Left ventricle myocardium inferior (tissue), 1 donor: Measurements from ENCODE around the gene ST7. TPM values are rescaled to one million over a fixed set of nuclear protein-coding genes. Genes with fewer than 3 reads are reported as not detected.
"Not testable (repeated sequence)": the region's sequence is repeated elsewhere in the genome, so short reads cannot be mapped to it uniquely, and the experiment has no call there.

Source experiments
- DNase-seq: peaks from one replicate; pipeline ENCODE4 v3.0.0-alpha.2; 2020
- H3K27ac ChIP-seq: fragments of 200-600 bp; replicated peaks from 2 replicates; pipeline ENCODE4 v1.8.0; 2021
- H3K27me3 ChIP-seq: fragments of 200-600 bp; 2 replicates; pipeline ENCODE4 v1.8.0; 2021; ENCODE audit warnings: low read depth
- H3K36me3 ChIP-seq: fragments of 200-600 bp; 2 replicates; pipeline ENCODE4 v1.8.0; 2021
- H3K4me1 ChIP-seq: fragments of 200-600 bp; 2 replicates; pipeline ENCODE4 v1.8.0; 2021
- H3K4me3 ChIP-seq: fragments of 200-600 bp; 2 replicates; pipeline ENCODE4 v1.8.0; 2021; ENCODE audit warnings: mild to moderate bottlenecking, moderate library complexity
- H3K9me3 ChIP-seq: fragments of 200-600 bp; replicated peaks from 2 replicates; pipeline ENCODE4 v1.8.0; 2021
- intact Hi-C: fragments of 100-400 bp; cut with micrococcal nuclease; formaldehyde crosslinking; loops from one replicate; pipeline ENCODE4 v1.11.0; 2022
- total RNA-seq: library from RNA; stranded (reverse); fragmentation: NEBNext Ultra II Directional; extraction: Animal tissue kit (Norgen Biotek cat#: 25700); gene quantifications from one replicate; pipeline ENCODE4 v1.2.1, GENCODE V29; 2021
- TF ChIP-seq, protein P1 (sequence below): fragments of 200-600 bp; IDR thresholded peaks from 2 replicates; pipeline ENCODE4 v1.8.0; 2021; ENCODE audit warnings: antibody characterized with exemption, mild to moderate bottlenecking, borderline replicate concordance
- donor health status: DM: no; HTN: yes; CAD: no; lungs with severe emphysema.

ST7 gene
- total RNA-seq, 1 donor from 2014 or later, result 28.5 TPM

DNA sequence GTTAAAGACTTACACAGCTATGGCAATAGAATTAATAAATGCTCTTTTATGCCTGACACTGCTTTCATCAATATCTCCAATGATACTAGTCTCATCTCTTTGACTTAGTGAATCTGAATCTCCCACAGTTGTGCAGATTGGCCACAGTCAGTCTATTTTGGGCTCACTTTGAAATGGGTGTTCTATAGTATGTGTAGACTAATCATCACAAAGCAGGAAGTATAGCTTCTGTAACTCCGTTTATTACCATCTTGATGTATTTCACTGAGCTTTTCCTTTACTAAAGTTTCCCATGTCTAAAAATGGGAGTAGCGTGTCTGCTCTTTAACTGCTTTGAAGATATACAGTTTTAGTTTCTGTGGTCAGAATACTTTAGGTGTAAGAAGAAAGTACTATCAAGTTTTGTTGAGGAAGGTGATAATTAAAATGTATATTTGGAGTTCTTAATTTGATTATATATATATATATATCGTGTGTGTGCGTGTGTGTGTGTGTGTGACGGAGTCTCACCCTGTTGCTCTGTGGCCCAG is 70.1 kb downstream of the ST7 start:
- H3K27ac ChIP-seq, result no peak overlapping the region
- peaks cover 61% of the 10 kb centered on the region for H3K4me1 ChIP-seq
- TF ChIP-seq, protein P1, sequence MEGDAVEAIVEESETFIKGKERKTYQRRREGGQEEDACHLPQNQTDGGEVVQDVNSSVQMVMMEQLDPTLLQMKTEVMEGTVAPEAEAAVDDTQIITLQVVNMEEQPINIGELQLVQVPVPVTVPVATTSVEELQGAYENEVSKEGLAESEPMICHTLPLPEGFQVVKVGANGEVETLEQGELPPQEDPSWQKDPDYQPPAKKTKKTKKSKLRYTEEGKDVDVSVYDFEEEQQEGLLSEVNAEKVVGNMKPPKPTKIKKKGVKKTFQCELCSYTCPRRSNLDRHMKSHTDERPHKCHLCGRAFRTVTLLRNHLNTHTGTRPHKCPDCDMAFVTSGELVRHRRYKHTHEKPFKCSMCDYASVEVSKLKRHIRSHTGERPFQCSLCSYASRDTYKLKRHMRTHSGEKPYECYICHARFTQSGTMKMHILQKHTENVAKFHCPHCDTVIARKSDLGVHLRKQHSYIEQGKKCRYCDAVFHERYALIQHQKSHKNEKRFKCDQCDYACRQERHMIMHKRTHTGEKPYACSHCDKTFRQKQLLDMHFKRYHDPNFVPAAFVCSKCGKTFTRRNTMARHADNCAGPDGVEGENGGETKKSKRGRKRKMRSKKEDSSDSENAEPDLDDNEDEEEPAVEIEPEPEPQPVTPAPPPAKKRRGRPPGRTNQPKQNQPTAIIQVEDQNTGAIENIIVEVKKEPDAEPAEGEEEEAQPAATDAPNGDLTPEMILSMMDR, result no peak
- intact Hi-C loops, result no loop called here
- no peak overlapping the region for H3K4me3 ChIP-seq
- no peaks in the 10 kb centered on the region for H3K27me3 ChIP-seq
- no peak for DNase-seq
- no peaks in the 10 kb centered on the region for H3K36me3 ChIP-seq
- H3K9me3 ChIP-seq, result peaks cover under 1% of the 10 kb centered on the region

DNA sequence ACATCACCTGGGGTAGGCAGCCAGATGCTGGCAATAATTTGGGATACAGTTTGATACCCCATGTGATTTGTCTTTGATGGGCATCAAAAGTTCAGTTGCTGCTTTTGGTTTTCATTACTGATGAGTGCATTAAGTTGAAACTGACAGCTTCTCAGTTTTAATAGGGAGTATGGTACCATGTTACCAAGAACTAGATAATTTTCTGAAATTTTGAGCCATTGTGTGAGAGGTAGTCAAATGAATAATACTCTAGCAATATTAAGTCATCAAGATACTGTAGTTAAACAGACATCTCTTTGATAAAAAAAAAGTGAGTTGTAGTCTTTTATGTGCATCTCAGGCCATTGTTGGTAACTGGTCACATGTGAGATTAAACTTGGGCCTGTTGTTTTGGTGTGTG is 71.5 kb downstream of the ST7 start:
- Histone ChIP-seq H3K27me3 (no peaks in the 10 kb centered on the region), H3K27ac (no peak overlapping the region), H3K4me3 (no peak overlapping the region), H3K9me3 (peaks cover 13% of the 10 kb centered on the region), H3K36me3 (no peaks in the 10 kb centered on the region), H3K4me1 (peaks cover 52% of the 10 kb centered on the region)
- DNase-seq, result no peak
- intact Hi-C loops, result no loop called here
- TF ChIP-seq, protein P1, result no peak

DNA sequence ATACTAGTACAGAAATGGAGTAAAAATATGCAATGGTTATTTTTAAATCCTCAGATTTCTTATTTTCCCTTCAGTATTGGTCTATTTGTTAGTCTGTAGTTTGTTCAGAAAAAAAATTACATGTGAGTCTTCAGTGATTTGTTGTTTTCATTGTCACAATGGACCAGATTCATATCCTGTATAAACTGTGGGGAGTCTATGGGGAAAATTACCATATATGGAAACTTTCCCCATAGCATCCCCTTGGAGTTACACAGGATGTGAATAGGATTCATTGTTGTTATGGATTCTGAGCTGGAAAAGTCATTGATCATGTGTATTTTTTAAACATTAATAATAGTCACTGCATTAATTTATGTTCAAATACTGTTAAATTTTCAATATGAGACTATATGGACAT is 72.6 kb downstream of the ST7 start:
- Histone ChIP-seq H3K4me1 (peaks cover 42% of the 10 kb centered on the region), H3K4me3 (no peak overlapping the region), H3K27ac (no peak overlapping the region), H3K9me3 (peaks cover 24% of the 10 kb centered on the region), H3K36me3 (peaks cover 3% of the 10 kb centered on the region), H3K27me3 (no peaks in the 10 kb centered on the region)
- no peak for DNase-seq
- intact Hi-C loops, result no loop called here
- TF ChIP-seq, protein P1, result no peak

DNA sequence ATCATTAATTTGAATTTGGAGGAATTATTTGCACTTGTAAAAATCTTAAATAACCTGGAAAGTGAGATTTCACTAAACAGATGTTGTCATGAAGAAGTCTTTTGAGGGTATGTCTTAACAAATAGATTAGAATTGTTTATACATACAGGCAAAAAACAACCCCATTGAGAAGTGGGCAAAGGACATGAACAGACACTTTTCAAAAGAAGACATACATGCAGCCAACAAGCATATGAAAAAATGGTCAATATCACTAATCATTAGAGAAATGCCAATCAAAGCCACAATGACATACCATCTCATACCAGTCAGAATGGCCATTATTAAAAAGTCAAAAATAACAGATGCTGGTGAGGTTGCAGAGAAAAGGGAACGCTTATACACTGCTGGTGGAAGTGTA is 77.0 kb downstream of the ST7 start:
- intact Hi-C loops, H3K36me3 ChIP-seq, DNase-seq, H3K27me3 ChIP-seq, H3K4me3 ChIP-seq, H3K27ac ChIP-seq: not testable (repeated sequence)
- peaks cover 24% of the 10 kb centered on the region for H3K9me3 ChIP-seq
- peaks cover 27% of the 10 kb centered on the region for H3K4me1 ChIP-seq

DNA sequence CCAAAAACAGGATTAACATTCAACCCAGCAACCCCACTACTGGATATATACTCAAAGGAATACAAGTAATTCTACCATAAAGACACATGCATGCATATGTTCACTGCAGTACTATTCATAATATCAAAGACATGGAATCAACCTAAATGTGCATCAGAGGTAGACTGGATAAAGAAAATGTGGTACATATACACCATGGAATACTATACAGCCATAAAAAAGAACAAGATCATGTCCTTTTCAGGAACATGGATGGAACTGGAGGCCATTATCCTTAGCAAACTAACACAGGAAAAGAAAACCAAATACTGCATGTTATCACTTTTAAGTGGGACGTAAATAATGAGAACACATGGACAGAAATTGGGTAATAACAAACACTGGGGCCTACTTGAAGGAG is 77.5 kb downstream of the ST7 start:
- intact Hi-C loops, H3K36me3 ChIP-seq, DNase-seq, H3K27ac ChIP-seq, H3K27me3 ChIP-seq, H3K4me3 ChIP-seq: not testable (repeated sequence)
- Histone ChIP-seq H3K4me1 (peaks cover 30% of the 10 kb centered on the region), H3K9me3 (peaks cover 24% of the 10 kb centered on the region)

DNA sequence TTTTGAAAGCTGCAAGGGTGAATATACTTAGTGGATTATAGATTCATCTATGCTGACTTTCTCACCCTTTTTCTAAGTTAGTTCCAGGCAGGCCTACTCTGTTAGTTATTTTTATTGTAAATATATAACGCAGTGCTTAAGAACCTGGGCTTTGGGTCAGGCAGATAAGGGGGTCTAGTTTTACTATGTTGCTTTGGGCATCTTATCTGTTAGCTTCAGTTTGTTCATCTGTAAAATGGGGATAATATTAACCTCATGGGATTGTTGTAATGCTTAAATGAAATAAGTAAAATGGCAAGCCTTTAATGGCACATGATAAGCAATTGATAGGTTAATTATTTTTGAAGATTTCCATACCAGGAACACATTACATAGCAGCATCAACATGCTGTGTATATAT is 79.5 kb downstream of the ST7 start:
- no peak overlapping the region for H3K27ac ChIP-seq
- intact Hi-C loops, result no loop called here
- H3K9me3 ChIP-seq, result peaks cover 24% of the 10 kb centered on the region
- no peak overlapping the region for H3K4me3 ChIP-seq
- no peak for DNase-seq
- H3K36me3 ChIP-seq, result peaks cover 3% of the 10 kb centered on the region
- H3K27me3 ChIP-seq, result no peaks in the 10 kb centered on the region
- peaks cover 32% of the 10 kb centered on the region for H3K4me1 ChIP-seq
- TF ChIP-seq, protein P1, result no peak
